ENCODE data around the gene SYNE1. TPM values are rescaled to one million over a fixed set of nuclear protein-coding genes. Genes with fewer than 3 reads are reported as not detected.

Gene SYNE1
- total RNA-seq, 1 donor from 2014 or later: 26.6 TPM

GRCh38 chr6:152119831-152120230 lies 517.3 kb downstream of the SYNE1 start:
- H3K27me3 Mint-ChIP-seq: no peaks in the 10 kb centered on the region
- H3K4me1 Mint-ChIP-seq (ENCODE audit: unreplicated experiment): peaks cover 11% of the 10 kb centered on the region
- TF ChIP-seq CTCF (conservative IDR thresholded peaks at IDR 0.05): no peak
- H3K4me3 Mint-ChIP-seq: no peak overlapping the region
- H3K27ac Mint-ChIP-seq: no peak overlapping the region
- H3K9me3 Mint-ChIP-seq: no peaks in the 10 kb centered on the region
- DNase-seq (ENCODE audit: extremely low spot score, unreplicated experiment): no peak
- H3K36me3 Mint-ChIP-seq: peaks cover 10% of the 10 kb centered on the region

GRCh38 chr6:152118678-152119077 lies 518.5 kb downstream of the SYNE1 start:
- H3K27me3 Mint-ChIP-seq: no peaks in the 10 kb centered on the region
- H3K4me1 Mint-ChIP-seq (ENCODE audit: unreplicated experiment): peaks cover 11% of the 10 kb centered on the region
- no peaks in the 10 kb centered on the region for H3K9me3 Mint-ChIP-seq
- no peak overlapping the region for H3K27ac Mint-ChIP-seq
- TF ChIP-seq CTCF (conservative IDR thresholded peaks at IDR 0.05): no peak
- no peak for DNase-seq (ENCODE audit: extremely low spot score, unreplicated experiment)
- no peak overlapping the region for H3K4me3 Mint-ChIP-seq
- H3K36me3 Mint-ChIP-seq: peaks cover 10% of the 10 kb centered on the region

GRCh38 chr6:152118224-152118623 lies 518.9 kb downstream of the SYNE1 start:
- Mint-ChIP-seq H3K4me1 (ENCODE audit: unreplicated experiment) (peaks cover 11% of the 10 kb centered on the region), H3K36me3 (peaks cover 10% of the 10 kb centered on the region), H3K4me3 (no peak overlapping the region), H3K27me3 (no peaks in the 10 kb centered on the region), H3K27ac (no peak overlapping the region), H3K9me3 (no peaks in the 10 kb centered on the region)
- DNase-seq (ENCODE audit: extremely low spot score, unreplicated experiment): no peak
- TF ChIP-seq CTCF (conservative IDR thresholded peaks at IDR 0.05): no peak

GRCh38 chr6:152117156-152118133 lies 519.7 kb downstream of the SYNE1 start:
- no peak for TF ChIP-seq CTCF (conservative IDR thresholded peaks at IDR 0.05)
- Mint-ChIP-seq H3K36me3 (peaks cover 10% of the 10 kb centered on the region), H3K27ac (no peak overlapping the region), H3K9me3 (no peaks in the 10 kb centered on the region), H3K4me1 (ENCODE audit: unreplicated experiment) (peaks cover 11% of the 10 kb centered on the region), H3K27me3 (no peaks in the 10 kb centered on the region), H3K4me3 (no peak overlapping the region)
- DNase-seq (ENCODE audit: extremely low spot score, unreplicated experiment): no peak

GRCh38 chr6:152112491-152113261 lies 524.5 kb downstream of the SYNE1 start:
- H3K9me3 Mint-ChIP-seq: no peaks in the 10 kb centered on the region
- no peaks in the 10 kb centered on the region for H3K27me3 Mint-ChIP-seq
- no peaks in the 10 kb centered on the region for H3K4me1 Mint-ChIP-seq (ENCODE audit: unreplicated experiment)
- no peaks in the 10 kb centered on the region for H3K36me3 Mint-ChIP-seq
- no peak for DNase-seq (ENCODE audit: extremely low spot score, unreplicated experiment)
- H3K4me3 Mint-ChIP-seq: no peak overlapping the region
- H3K27ac Mint-ChIP-seq: no peak overlapping the region
- no peak for TF ChIP-seq CTCF (conservative IDR thresholded peaks at IDR 0.05)

Measured in type B pancreatic cell (in vitro differentiated cells).